Omental fat pad (tissue), 4 donors: ENCODE results near the gene OR6K2. TPM values are rescaled to one million over a fixed set of nuclear protein-coding genes. Genes with fewer than 3 reads are reported as not detected.

Experiments
- ATAC-seq: fragments of 150-250 bp; one replicate; pipeline ENCODE4 v1.9.1; 2016; ENCODE audit warnings: mild to moderate bottlenecking, moderate library complexity; ENCODE audit not compliant: low FRiP score
- DNase-seq: peaks from one replicate; pipeline ENCODE4 v3.0.0-alpha.2; 2019; ENCODE audit warnings: low spot score
- total RNA-seq, 4 donors: library from RNA; depleted of rRNA; stranded (reverse); fragments of >200 nt; gene quantifications; one replicate each; pipeline ENCODE4 v1.1.0, GENCODE V29; 2016
- TF ChIP-seq, protein P1 (sequence below), 3 donors: fragments of 450-650 bp; IDR thresholded peaks; one replicate each; pipeline ENCODE4 v1.5.1; 2016 to 2017; ENCODE audit warnings: antibody characterized with exemption in 3 of 3, mild to moderate bottlenecking in 3 of 3, moderate library complexity in 2 of 3

The OR6K2 gene
- total RNA-seq, 4 donors from 2014 or later, result not detected

DNA sequence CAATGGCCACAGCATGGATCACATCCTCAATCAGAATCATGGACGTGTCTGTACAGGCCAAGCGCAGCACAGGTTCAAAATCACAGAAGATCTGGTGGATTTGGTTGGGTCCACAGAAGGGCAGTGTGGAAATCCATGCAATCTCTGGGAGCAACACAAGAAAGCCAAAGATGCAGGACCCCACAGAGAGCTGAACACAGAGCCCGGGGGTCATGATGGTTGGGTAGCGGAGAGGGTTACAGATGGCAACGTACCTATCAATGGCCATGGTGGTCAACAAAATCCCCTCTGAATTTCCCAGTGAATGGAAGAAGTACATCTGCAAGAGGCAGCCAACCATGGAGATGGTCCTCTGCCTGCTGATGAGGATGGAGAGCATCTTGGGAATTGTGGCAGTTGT is 24.0 kb upstream of the OR6K2 start:
- ATAC-seq (no peak), DNase-seq (no peak)
- TF ChIP-seq, protein P1, sequence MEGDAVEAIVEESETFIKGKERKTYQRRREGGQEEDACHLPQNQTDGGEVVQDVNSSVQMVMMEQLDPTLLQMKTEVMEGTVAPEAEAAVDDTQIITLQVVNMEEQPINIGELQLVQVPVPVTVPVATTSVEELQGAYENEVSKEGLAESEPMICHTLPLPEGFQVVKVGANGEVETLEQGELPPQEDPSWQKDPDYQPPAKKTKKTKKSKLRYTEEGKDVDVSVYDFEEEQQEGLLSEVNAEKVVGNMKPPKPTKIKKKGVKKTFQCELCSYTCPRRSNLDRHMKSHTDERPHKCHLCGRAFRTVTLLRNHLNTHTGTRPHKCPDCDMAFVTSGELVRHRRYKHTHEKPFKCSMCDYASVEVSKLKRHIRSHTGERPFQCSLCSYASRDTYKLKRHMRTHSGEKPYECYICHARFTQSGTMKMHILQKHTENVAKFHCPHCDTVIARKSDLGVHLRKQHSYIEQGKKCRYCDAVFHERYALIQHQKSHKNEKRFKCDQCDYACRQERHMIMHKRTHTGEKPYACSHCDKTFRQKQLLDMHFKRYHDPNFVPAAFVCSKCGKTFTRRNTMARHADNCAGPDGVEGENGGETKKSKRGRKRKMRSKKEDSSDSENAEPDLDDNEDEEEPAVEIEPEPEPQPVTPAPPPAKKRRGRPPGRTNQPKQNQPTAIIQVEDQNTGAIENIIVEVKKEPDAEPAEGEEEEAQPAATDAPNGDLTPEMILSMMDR (IDR thresholded peaks at IDR 0.05), result no peak

- no peak for ATAC-seq
- no peak for DNase-seq
- TF ChIP-seq, protein P1 (IDR thresholded peaks at IDR 0.05), result no peak
Observed at GRCh38 chr1:158720620-158721019, 20.2 kb upstream of the OR6K2 start, which contains the start of gene OR6K3. Gene OR6K3 (minus strand): TSS chr1:158720720. CDS start chr1:158718115, 2,605 bp downstream.

- DNase-seq, result no peak
- ATAC-seq, result no peak
- TF ChIP-seq, protein P1 (IDR thresholded peaks at IDR 0.05), result no peak
Observed at GRCh38 chr1:158719664-158720063, 19.2 kb upstream of the OR6K2 start.

DNA sequence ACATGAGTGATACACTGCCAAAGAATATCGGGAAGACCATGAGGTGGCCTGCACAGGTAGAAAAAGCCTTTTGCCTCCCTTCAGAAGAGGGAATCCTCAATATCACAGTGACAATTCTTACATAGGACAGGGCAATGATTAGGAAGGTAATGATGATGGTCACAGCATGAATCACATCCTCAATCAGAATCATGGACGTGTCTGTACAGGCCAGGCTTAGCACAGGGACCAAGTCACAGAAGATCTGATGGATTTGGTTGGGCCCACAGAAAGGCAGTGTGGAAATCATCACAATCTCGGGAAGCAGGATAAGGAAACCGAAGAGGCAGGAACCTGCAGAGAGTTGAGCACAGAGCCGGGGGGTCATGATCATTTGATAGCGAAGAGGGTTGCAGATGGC is 16.9 kb upstream of the OR6K2 start:
- ATAC-seq (no peak), DNase-seq (no peak)
- TF ChIP-seq, protein P1 (IDR thresholded peaks at IDR 0.05), result no peak

- TF ChIP-seq, protein P1 (IDR thresholded peaks at IDR 0.05), result no peak
- no peak for ATAC-seq
- DNase-seq, result no peak
Observed at GRCh38 chr1:158716335-158716734, 15.9 kb upstream of the OR6K2 start.

- no peak for ATAC-seq
- DNase-seq, result no peak
- TF ChIP-seq, protein P1 (IDR thresholded peaks at IDR 0.05), result no peak
Observed at GRCh38 chr1:158714754-158715153, 14.3 kb upstream of the OR6K2 start.

DNA sequence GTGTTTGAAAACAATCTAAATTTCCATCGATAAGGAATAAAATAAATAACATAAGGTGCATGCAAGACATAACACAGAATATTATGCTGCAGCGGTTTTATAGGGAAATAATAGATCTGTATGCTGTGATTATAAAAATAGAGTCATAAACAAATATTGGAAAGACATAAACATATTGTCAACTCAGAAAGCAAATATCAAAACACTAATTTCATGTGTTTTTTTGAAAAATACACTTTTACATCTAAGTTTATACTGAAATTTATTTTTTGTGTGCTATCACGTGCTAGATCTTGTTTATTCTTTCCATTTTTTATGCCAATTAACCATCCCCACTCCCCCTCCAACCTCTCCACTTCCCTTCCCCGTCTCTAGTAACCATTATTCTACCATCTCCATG is 10.6 kb upstream of the OR6K2 start:
- ATAC-seq, result no peak

More for the DNA sequence above, 10.6 kb upstream of the OR6K2 start:
- TF ChIP-seq, protein P1 (IDR thresholded peaks at IDR 0.05), result no peak
- DNase-seq, result no peak
